Large intestine (tissue), 3 donors: Measurements from ENCODE around the gene MMP24OS. TPM values are rescaled to one million over a fixed set of nuclear protein-coding genes. Genes with fewer than 3 reads are reported as not detected.
A peak's percentile ranks its signal among the peaks of the same experiment; 100 is the strongest.

Source experiments
- DNase-seq, 2 donors: peaks; one replicate each; pipeline versions ENCODE4 v3.0.0 to v3.0.0-alpha.2; 2013
- H3K27ac ChIP-seq: one replicate; pipeline ENCODE4 v1.5.1; 2013; ENCODE audit warnings: low read length
- H3K27me3 ChIP-seq: 2 replicates; pipeline ENCODE4 v1.6.1; 2013; ENCODE audit warnings: low read length; ENCODE audit not compliant: control insufficient read depth, insufficient read depth
- H3K36me3 ChIP-seq: 2 replicates; pipeline ENCODE4 v1.6.1; 2013; ENCODE audit warnings: low read length; ENCODE audit not compliant: control insufficient read depth, insufficient read depth
- H3K4me1 ChIP-seq: one replicate; pipeline ENCODE4 v1.6.1; 2013; ENCODE audit warnings: low read length; ENCODE audit not compliant: control insufficient read depth, insufficient read depth
- H3K4me3 ChIP-seq: one replicate; pipeline ENCODE4 v1.5.1; 2013; ENCODE audit warnings: low read length
- H3K9me3 ChIP-seq: one replicate; pipeline ENCODE4 v1.6.1; 2013; ENCODE audit warnings: mild to moderate bottlenecking, low read depth, low read length, moderate library complexity; ENCODE audit not compliant: control insufficient read depth
- WGBS: methylation state at CpG from one replicate; pipeline ENCODE4 v1.1.5; 2013; ENCODE audit warnings: low lambda C conversion rate; ENCODE audit not compliant: insufficient coverage; 5-methylcytosine and 5-hydroxymethylcytosine counted together
- polyA plus RNA-seq: library from polyadenylated mRNA; unstranded; fragments of 120-200 nt; gene quantifications from one replicate; pipeline ENCODE4 v1.2.1, GENCODE V29; 2013

MMP24OS gene
- polyA plus RNA-seq, 1 donor, result 43.8 TPM

- Histone ChIP-seq H3K4me3 (no peak overlapping the region), H3K27me3 (no peaks in the 10 kb centered on the region), H3K36me3 (peaks cover 4% of the 10 kb centered on the region), H3K4me1 (no peaks in the 10 kb centered on the region), H3K9me3 (no peaks in the 10 kb centered on the region), H3K27ac (no peak overlapping the region)
- DNase-seq, result no peak
- WGBS, result no CpG with 5 or more reads among the region's 6 CpGs
Measured at GRCh38 chr20:35235881-35236280, 42.0 kb downstream of the MMP24OS start.

- Histone ChIP-seq H3K9me3 (no peaks in the 10 kb centered on the region), H3K4me3 (no peak overlapping the region), H3K4me1 (no peaks in the 10 kb centered on the region), H3K27ac (no peak overlapping the region), H3K27me3 (no peaks in the 10 kb centered on the region), H3K36me3 (peaks cover 4% of the 10 kb centered on the region)
- DNase-seq, result no peak
- no CpG with 5 or more reads among the region's 2 CpGs for WGBS
Measured at GRCh38 chr20:35232575-35232974, 45.3 kb downstream of the MMP24OS start.

- H3K36me3 ChIP-seq, result no peaks in the 10 kb centered on the region
- peak; percentile 16 to 56 for DNase-seq
- H3K9me3 ChIP-seq, result no peaks in the 10 kb centered on the region
- peaks cover 3% of the 10 kb centered on the region for H3K4me1 ChIP-seq
- H3K4me3 ChIP-seq, result peak overlapping the region; percentile 17
- peaks cover 22% of the 10 kb centered on the region for H3K27me3 ChIP-seq
- WGBS, result no CpG with 5 or more reads among the region's 74 CpGs
- H3K27ac ChIP-seq, result no peak overlapping the region
Measured at GRCh38 chr20:35226884-35227681, 50.8 kb downstream of the MMP24OS start.

Other genes starting within 250 kb of the MMP24OS start
- gene TRPC4AP, start 185.3 kb downstream of the MMP24OS start, polyA plus RNA-seq, result 51.6 TPM
- 18.6 TPM for gene EDEM2, start 130.8 kb downstream of the MMP24OS start, polyA plus RNA-seq
- 31.5 TPM for gene PROCR, start 106.0 kb downstream of the MMP24OS start, polyA plus RNA-seq
- 3.9 TPM for gene MMP24, start 51.4 kb downstream of the MMP24OS start, polyA plus RNA-seq
- 172 TPM for gene EIF6, start 6.7 kb upstream of the MMP24OS start, polyA plus RNA-seq
- gene FAM83C, start 14.3 kb upstream of the MMP24OS start, polyA plus RNA-seq, result 0.01 TPM
- gene UQCC1, start 133.9 kb upstream of the MMP24OS start, polyA plus RNA-seq, result 39.5 TPM
- 0.15 TPM for gene GDF5, start 160.1 kb upstream of the MMP24OS start, polyA plus RNA-seq
- gene CEP250, start 177.5 kb upstream of the MMP24OS start, polyA plus RNA-seq, result 31.0 TPM